ENCODE data around the gene AHCTF1.
"Not testable (repeated sequence)": the region's sequence is repeated elsewhere in the genome, so short reads cannot be mapped to it uniquely, and the experiment has no call there.

Gene AHCTF1

GRCh38 chr1:246838118-246838456 is 93.7 kb downstream of the AHCTF1 start:
- DNase-seq (ENCODE audit: low read depth in 2 of 2): no peak

GRCh38 chr1:246837418-246838117 is 94.2 kb downstream of the AHCTF1 start:
- DNase-seq (ENCODE audit: low read depth in 2 of 2): no peak

GRCh38 chr1:246836209-246836966 is 95.4 kb downstream of the AHCTF1 start:
- DNase-seq (ENCODE audit: low read depth in 2 of 2): no peak

- DNase-seq (ENCODE audit: low read depth in 2 of 2): no peak
Measured at GRCh38 chr1:246831543-246831942, 100.2 kb downstream of the AHCTF1 start.

- DNase-seq (ENCODE audit: low read depth in 2 of 2): no peak
Measured at GRCh38 chr1:246828818-246829217, 102.9 kb downstream of the AHCTF1 start.

- no peak for DNase-seq (ENCODE audit: low read depth in 2 of 2)
Measured at GRCh38 chr1:246827396-246827795, 104.4 kb downstream of the AHCTF1 start.

GRCh38 chr1:246825557-246826175 is 106.1 kb downstream of the AHCTF1 start:
- no peak for DNase-seq (ENCODE audit: low read depth in 2 of 2)

GRCh38 chr1:246824541-246824940 is 107.2 kb downstream of the AHCTF1 start:
- no peak for DNase-seq (ENCODE audit: low read depth in 2 of 2)

GRCh38 chr1:246822154-246822553 is 109.6 kb downstream of the AHCTF1 start:
- DNase-seq (ENCODE audit: low read depth in 2 of 2): not testable (repeated sequence)

GRCh38 chr1:246820666-246821065 is 111.1 kb downstream of the AHCTF1 start:
- DNase-seq (ENCODE audit: low read depth in 2 of 2): no peak

- DNase-seq (ENCODE audit: low read depth in 2 of 2): not testable (repeated sequence)
Measured at GRCh38 chr1:246817778-246818177, 114.0 kb downstream of the AHCTF1 start.

- no peak for DNase-seq (ENCODE audit: low read depth in 2 of 2)
Measured at GRCh38 chr1:246815693-246816270, 116.0 kb downstream of the AHCTF1 start.

GRCh38 chr1:246814890-246815289 is 116.9 kb downstream of the AHCTF1 start:
- no peak for DNase-seq (ENCODE audit: low read depth in 2 of 2)

- DNase-seq (ENCODE audit: low read depth in 2 of 2): not testable (repeated sequence)
Measured at GRCh38 chr1:246813325-246813724, 118.4 kb downstream of the AHCTF1 start.

- DNase-seq (ENCODE audit: low read depth in 2 of 2): no peak
Measured at GRCh38 chr1:246811985-246812384, 119.8 kb downstream of the AHCTF1 start.

- no peak for DNase-seq (ENCODE audit: low read depth in 2 of 2)
Measured at GRCh38 chr1:246809473-246809872, 122.3 kb downstream of the AHCTF1 start.

- DNase-seq (ENCODE audit: low read depth in 2 of 2): no peak
Measured at GRCh38 chr1:246805135-246805716, 126.5 kb downstream of the AHCTF1 start.

GRCh38 chr1:246803883-246804282 is 127.9 kb downstream of the AHCTF1 start:
- DNase-seq (ENCODE audit: low read depth in 2 of 2): no peak

GRCh38 chr1:246803373-246803772 is 128.4 kb downstream of the AHCTF1 start:
- DNase-seq (ENCODE audit: low read depth in 2 of 2): no peak

- DNase-seq (ENCODE audit: low read depth in 2 of 2): no peak
Measured at GRCh38 chr1:246801241-246802020, 130.3 kb downstream of the AHCTF1 start.

- DNase-seq (ENCODE audit: low read depth in 2 of 2): no peak
Measured at GRCh38 chr1:246800756-246801155, 131.0 kb downstream of the AHCTF1 start.

Measured in stimulated activated CD8-positive, alpha-beta memory T cell treated with anti-CD3 and anti-CD28 coated beads, Interleukin-15, amount 100 ng/mL, for 48 hours (primary cell).